Measurements from ENCODE around the gene APBB1. TPM values are rescaled to one million over a fixed set of nuclear protein-coding genes. Genes with fewer than 3 reads are reported as not detected.

APBB1 gene
- total RNA-seq, 1 experiment from 2014 or later = 12.4 TPM

DNA sequence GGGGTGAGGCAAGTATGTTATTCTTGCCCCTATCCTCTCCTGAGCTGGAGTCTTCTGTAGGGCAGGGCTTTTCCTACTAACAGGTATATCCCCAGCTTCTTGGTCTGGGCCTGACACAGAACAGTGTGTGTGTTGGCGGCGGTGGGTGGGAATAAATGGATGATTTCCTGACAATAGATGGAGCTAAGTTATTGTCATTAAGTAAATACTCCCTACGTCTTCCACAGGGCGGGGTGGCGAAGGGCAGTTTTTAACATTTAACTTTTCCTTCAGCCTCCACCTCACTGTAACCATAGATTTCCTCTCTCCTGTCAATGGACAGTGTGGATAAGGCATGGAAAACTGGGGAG, 40.3 kb downstream of the APBB1 start:
- no peaks in the 10 kb centered on the region for H3K79me2 ChIP-seq (ENCODE audit: insufficient read depth, low read length)
- no peaks in the 10 kb centered on the region for H3K36me3 ChIP-seq (ENCODE audit: control insufficient read depth in 1 of 2, insufficient read depth in 2 of 2, low read length in 2 of 2)
- H3K4me1 ChIP-seq (ENCODE audit: control insufficient read depth in 1 of 2, insufficient read depth in 2 of 2, low read length in 2 of 2) = peaks cover 0 to 4% of the 10 kb centered on the region in 2 experiments; a peak in 1 of 4 replicates
- H3K9ac ChIP-seq (ENCODE audit: low read length) = no peak overlapping the region
- RAD21 ChIA-PET (ENCODE audit: low non-redundant PET in 1 of 2, low total read pairs in 2 of 2, uncharacterized antibody in 2 of 2, unreplicated experiment in 2 of 2) = interaction anchor here (0.6 to 2.0 kb wide), 11 partner anchors 41 to 328 kb away, joined by 3 to 21 read pairs (median 4); partner anchors contain the start of genes APBB1 (in 1 of the 2) and TRIM3 (in 1 of the 2)
- H3K9me2 ChIP-seq (ENCODE audit: insufficient read depth) = no peaks in the 10 kb centered on the region
- TF ChIP-seq EGR1 (IDR thresholded peaks at IDR 0.05; ENCODE audit: low read depth) (no peak), ZFX (IDR thresholded peaks at IDR 0.05) (no peak), TCF7L2 (IDR thresholded peaks at IDR 0.05; ENCODE audit: borderline replicate concordance, extremely low read depth, insufficient read depth, insufficient read length) (no peak), CEBPB (IDR thresholded peaks at IDR 0.05; ENCODE audit: low read depth) (no peak), FOSL1 (IDR thresholded peaks at IDR 0.05; ENCODE audit: low read depth) (no peak), MAX (IDR thresholded peaks at IDR 0.05) (no peak), SRF (IDR thresholded peaks at IDR 0.05; ENCODE audit: low read depth) (no peak), SP1 (IDR thresholded peaks at IDR 0.05; ENCODE audit: low read depth) (no peak), ZNF274 (IDR thresholded peaks at IDR 0.05; ENCODE audit: low read depth, low read length) (no peak), ELF1 (IDR thresholded peaks at IDR 0.05; ENCODE audit: borderline replicate concordance, low read depth) (no peak), EZH2 (IDR thresholded peaks at IDR 0.05) (no peak)
- DNase-seq (ENCODE audit: low read depth, low spot score) (no peak), ATAC-seq (no peak)
- no peaks in the 10 kb centered on the region for H3K27me3 ChIP-seq (ENCODE audit: insufficient read depth, low read length)
- no peak overlapping the region for H3K27ac ChIP-seq (ENCODE audit: low read depth, low read length)
- intact Hi-C loops (cut with micrococcal nuclease) = loop anchor here (5.0 kb wide), 2 partner anchors 289 to 379 kb away; no protein-coding TSS in a partner anchor
- no peaks in the 10 kb centered on the region for H4K20me1 ChIP-seq (ENCODE audit: insufficient read depth)
- no peaks in the 10 kb centered on the region for H3K9me3 ChIP-seq (ENCODE audit: control insufficient read depth in 1 of 2, insufficient read depth in 1 of 2, low read depth in 1 of 2, low read length in 2 of 2)
- BruUV-seq (replicated peaks) = no TSS peak
- no peak overlapping the region for H2AFZ ChIP-seq (ENCODE audit: low read depth, low read length, poor library complexity, severe bottlenecking)
- CTCF ChIA-PET = interaction anchor here (0.6 to 5.7 kb wide), 43 partner anchors 9 to 1721 kb away, joined by 3 to 98 read pairs (median 6); partner anchors contain the start of genes APBB1, ARFIP2, MRPL17 and SMPD1
- H3K4me3 ChIP-seq (replicated peaks in 1 of 2; ENCODE audit: low read depth in 1 of 2, low read length in 2 of 2) = no peak overlapping the region
- H3K4me2 ChIP-seq (ENCODE audit: low read length) = no peak overlapping the region
- POLR2A ChIA-PET = interaction anchor here (0.7 to 1.2 kb wide), 4 partner anchors 65 to 241 kb away, joined by 3 to 6 read pairs (median 3); partner anchors contain the start of genes ARFIP2, TIMM10B and TPP1

All from HCT116 (cell line).